Neutrophil (primary cell): ENCODE measurements around the gene CNTN4.

Experiments
- H3K27ac ChIP-seq: fragments of 200-600 bp; sonication (generic); 2 replicates; pipeline ENCODE4 v1.5.1; 2016; ENCODE audit warnings: mild to moderate bottlenecking, moderate library complexity
- H3K27me3 ChIP-seq: fragments of 200-600 bp; sonication (generic); 2 replicates; pipeline ENCODE4 v1.6.0; 2016; ENCODE audit warnings: mild to moderate bottlenecking
- H3K36me3 ChIP-seq: fragments of 200-600 bp; sonication (generic); 2 replicates; pipeline ENCODE4 v1.5.1; 2017
- H3K4me1 ChIP-seq, 2 experiments: fragments of 200-600 bp in 1 of 2; sonication (generic) in 1 of 2; 1 replicate in 1 of 2; 2 replicates in 1 of 2; pipeline versions ENCODE4 v1.5.1 to v1.6.1; 2013 to 2016; ENCODE audit warnings: low read depth in 1 of 2, low read length in 1 of 2, mild to moderate bottlenecking in 1 of 2, moderate library complexity in 1 of 2; ENCODE audit not compliant: control insufficient read depth in 1 of 2, insufficient read depth in 1 of 2
- H3K4me3 ChIP-seq, 2 experiments: fragments of 200-600 bp in 1 of 2; sonication (generic) in 1 of 2; 1 replicate in 1 of 2; 2 replicates in 1 of 2; pipeline ENCODE4 v1.5.1; 2013 to 2016; ENCODE audit warnings: low read depth in 1 of 2, low read length in 1 of 2, mild to moderate bottlenecking in 1 of 2, moderate library complexity in 1 of 2
- H3K9me3 ChIP-seq: fragments of 200-600 bp; sonication (generic); 2 replicates; pipeline ENCODE4 v1.5.1; 2016
- CTCF ChIP-seq: fragments of 200-600 bp; sonication (generic); IDR thresholded peaks from 2 replicates; pipeline ENCODE4 v1.5.1; 2016; ENCODE audit warnings: antibody characterized with exemption

Gene CNTN4

GRCh38 chr3:2822611-2823010, 723.9 kb downstream of the CNTN4 start:
- no peaks in the 10 kb centered on the region for H3K27me3 ChIP-seq
- no peak overlapping the region for H3K4me3 ChIP-seq
- TF ChIP-seq CTCF = no peak
- H3K36me3 ChIP-seq = no peaks in the 10 kb centered on the region
- H3K9me3 ChIP-seq = no peaks in the 10 kb centered on the region
- H3K27ac ChIP-seq = no peak overlapping the region
- H3K4me1 ChIP-seq = no peaks in the 10 kb centered on the region

GRCh38 chr3:2823031-2823430, 724.4 kb downstream of the CNTN4 start:
- Histone ChIP-seq H3K27me3 (no peaks in the 10 kb centered on the region), H3K9me3 (no peaks in the 10 kb centered on the region), H3K4me1 (no peaks in the 10 kb centered on the region), H3K4me3 (no peak overlapping the region), H3K27ac (no peak overlapping the region), H3K36me3 (no peaks in the 10 kb centered on the region)
- no peak for TF ChIP-seq CTCF

DNA sequence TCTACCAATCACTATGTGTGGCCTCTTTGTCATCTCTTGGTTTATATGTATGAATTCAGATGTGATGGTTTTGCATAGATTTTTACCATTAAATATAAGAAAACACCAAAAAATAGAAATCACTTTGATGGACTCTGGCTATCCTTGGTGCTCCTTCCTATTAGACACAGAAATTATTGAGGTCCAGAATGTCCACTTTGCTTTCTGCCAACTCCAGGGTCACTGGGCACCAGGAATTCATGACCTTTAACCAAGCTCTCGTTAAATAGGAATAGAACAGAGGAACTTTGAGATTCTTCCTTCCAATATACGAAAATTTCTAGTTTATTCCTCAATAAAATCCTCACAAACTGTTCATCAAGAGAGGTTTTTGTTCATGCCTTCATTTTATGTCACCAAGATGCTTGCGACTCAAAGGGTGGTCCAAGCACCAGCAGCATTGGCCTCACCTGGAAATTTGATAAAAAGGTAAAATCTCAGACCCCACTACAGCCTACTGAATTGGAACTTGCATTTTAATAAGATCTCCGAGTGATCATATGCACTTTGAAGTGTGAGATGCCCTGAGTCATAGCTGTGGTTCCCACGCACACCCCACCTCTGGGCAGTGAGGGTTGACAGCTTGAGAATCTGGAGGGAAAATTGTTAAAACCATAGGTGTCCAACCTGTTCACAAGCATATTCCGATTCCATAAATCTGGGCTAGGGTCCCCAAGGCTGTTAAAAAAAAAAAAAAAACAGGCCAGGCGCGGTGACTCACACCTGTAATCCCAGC, 725.0 kb downstream of the CNTN4 start:
- Histone ChIP-seq H3K27me3 (no peaks in the 10 kb centered on the region), H3K36me3 (no peaks in the 10 kb centered on the region), H3K4me1 (no peaks in the 10 kb centered on the region), H3K9me3 (no peaks in the 10 kb centered on the region), H3K4me3 (no peak overlapping the region), H3K27ac (no peak overlapping the region)
- TF ChIP-seq CTCF = no peak

DNA sequence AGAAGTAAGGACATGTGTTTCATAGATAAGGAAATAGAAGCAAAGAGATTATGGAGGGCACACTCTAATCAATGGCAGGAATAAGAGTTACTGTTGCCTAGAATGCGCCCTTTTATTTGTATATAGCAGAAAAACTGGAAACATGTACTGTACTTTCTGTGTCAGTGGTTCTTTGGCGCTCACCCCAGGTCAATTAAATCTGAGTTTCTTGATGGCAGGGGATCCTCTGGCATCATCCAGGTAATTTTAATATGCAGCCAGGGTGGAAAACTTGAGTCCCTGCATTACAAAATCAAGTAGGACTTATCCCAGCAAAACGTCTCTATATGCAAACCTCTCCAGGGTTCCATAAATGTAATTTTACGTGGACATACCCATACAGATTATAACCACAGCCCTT, 727.4 kb downstream of the CNTN4 start:
- TF ChIP-seq CTCF = no peak

DNA sequence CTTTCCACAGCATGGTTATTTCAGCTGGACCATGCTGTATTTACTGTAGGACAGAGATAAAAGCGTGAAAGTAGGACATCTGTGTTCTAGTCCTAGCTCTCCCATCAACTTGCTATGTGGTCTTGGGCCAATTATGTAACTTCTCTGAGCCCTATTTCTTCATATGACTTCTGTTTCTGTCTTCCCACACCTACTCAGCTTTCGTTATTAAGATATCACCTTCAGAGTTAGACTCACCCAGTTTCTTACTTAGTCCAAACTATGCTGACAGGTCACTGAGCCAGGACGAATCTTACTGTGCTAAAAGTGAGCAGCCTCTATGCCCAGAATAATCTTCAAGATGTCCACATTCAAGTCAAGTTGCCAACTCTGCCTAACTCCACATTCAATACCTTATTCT, 727.8 kb downstream of the CNTN4 start:
- Histone ChIP-seq H3K27me3 (no peaks in the 10 kb centered on the region), H3K36me3 (no peaks in the 10 kb centered on the region), H3K4me1 (no peaks in the 10 kb centered on the region), H3K4me3 (no peak overlapping the region), H3K9me3 (no peaks in the 10 kb centered on the region), H3K27ac (no peak overlapping the region)
- TF ChIP-seq CTCF = no peak

More for the DNA sequence above, 727.4 kb downstream of the CNTN4 start:
- H3K4me1 ChIP-seq = no peaks in the 10 kb centered on the region
- no peak overlapping the region for H3K4me3 ChIP-seq
- H3K27ac ChIP-seq = no peak overlapping the region
- H3K36me3 ChIP-seq = no peaks in the 10 kb centered on the region
- no peaks in the 10 kb centered on the region for H3K9me3 ChIP-seq
- H3K27me3 ChIP-seq = no peaks in the 10 kb centered on the region
